ENCODE data around the gene ANKRD18A. TPM values are rescaled to one million over a fixed set of nuclear protein-coding genes. Genes with fewer than 3 reads are reported as not detected.

Gene ANKRD18A
- total RNA-seq = under 0.01 TPM in 1 of 2 replicates, not detected in the other

GRCh38 chr9:38620483-38621433, at the start of gene ANKRD18A:
Gene ANKRD18A, minus strand, starts transcription at chr9:38620596. Its CDS starts 311 bp downstream, at chr9:38620285.

Small RNA genes within 50 kb of the gene (small RNA-seq; reads per million reads assigned to genes)
- not detected for gene AL390726.1
- not detected for gene AL390726.2
- gene AL390726.3 = not detected
- not detected for gene AL390726.4
- gene AL390726.5 = not detected

Other genes starting within 250 kb of the ANKRD18A start
- gene ALDH1B1, start 227.9 kb downstream of the ANKRD18A start, total RNA-seq = 11.0 and 25.7 TPM in 2 replicates
- gene IGFBPL1, start 196.1 kb downstream of the ANKRD18A start, total RNA-seq = 13.3 and 48.3 TPM in 2 replicates
- not detected in 2 replicates for gene FAM240B, start 99.5 kb upstream of the ANKRD18A start, total RNA-seq

All from placental epithelial cell (primary cell).